ENCODE results near the gene NCK2.

The NCK2 gene

DNA sequence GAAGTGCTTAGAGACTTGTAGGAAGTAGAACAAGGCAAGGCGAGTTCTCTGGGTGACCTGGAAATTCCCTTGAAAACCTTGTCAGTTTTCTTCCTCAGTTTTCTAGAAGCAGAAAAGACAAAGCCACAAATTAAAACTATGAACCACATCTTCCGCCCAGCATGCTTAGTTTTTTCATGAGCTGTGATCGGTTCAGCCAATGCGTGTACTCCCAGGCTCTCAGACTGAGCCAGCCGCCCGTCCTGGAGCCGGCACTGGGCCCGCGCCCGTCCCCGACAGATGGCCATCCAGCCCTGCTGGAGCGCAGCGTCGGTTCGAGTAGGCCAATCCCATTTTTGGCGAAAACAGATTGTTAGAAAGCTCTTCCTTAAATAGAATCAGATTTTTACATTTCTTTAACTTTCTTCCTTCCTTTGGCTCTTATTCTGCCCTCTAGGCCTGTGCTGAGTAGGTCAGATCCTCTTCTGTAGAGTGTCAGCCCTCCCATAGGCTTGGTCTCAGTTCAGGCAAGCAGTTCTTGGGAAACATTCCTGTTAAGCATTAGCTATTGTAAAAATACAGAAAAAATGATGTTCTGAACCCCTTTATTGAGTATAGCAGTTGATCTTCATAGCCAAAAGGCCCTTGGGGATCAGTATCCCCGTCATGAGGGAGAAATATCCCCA lies 112.5 kb downstream of the NCK2 start:
- TF ChIP-seq, protein P1, sequence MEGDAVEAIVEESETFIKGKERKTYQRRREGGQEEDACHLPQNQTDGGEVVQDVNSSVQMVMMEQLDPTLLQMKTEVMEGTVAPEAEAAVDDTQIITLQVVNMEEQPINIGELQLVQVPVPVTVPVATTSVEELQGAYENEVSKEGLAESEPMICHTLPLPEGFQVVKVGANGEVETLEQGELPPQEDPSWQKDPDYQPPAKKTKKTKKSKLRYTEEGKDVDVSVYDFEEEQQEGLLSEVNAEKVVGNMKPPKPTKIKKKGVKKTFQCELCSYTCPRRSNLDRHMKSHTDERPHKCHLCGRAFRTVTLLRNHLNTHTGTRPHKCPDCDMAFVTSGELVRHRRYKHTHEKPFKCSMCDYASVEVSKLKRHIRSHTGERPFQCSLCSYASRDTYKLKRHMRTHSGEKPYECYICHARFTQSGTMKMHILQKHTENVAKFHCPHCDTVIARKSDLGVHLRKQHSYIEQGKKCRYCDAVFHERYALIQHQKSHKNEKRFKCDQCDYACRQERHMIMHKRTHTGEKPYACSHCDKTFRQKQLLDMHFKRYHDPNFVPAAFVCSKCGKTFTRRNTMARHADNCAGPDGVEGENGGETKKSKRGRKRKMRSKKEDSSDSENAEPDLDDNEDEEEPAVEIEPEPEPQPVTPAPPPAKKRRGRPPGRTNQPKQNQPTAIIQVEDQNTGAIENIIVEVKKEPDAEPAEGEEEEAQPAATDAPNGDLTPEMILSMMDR (IDR thresholded peaks at IDR 0.05; ENCODE audit: extremely low read depth, insufficient read depth, missing control alignments): no peak
- in situ Hi-C loops (cut with MboI; ENCODE audit: low pct_unique_long_range_greater_than_20kb, low sequenced_read_pairs, unreplicated experiment): no loop called here
- DNase-seq (ENCODE audit: low spot score): no peak

DNA sequence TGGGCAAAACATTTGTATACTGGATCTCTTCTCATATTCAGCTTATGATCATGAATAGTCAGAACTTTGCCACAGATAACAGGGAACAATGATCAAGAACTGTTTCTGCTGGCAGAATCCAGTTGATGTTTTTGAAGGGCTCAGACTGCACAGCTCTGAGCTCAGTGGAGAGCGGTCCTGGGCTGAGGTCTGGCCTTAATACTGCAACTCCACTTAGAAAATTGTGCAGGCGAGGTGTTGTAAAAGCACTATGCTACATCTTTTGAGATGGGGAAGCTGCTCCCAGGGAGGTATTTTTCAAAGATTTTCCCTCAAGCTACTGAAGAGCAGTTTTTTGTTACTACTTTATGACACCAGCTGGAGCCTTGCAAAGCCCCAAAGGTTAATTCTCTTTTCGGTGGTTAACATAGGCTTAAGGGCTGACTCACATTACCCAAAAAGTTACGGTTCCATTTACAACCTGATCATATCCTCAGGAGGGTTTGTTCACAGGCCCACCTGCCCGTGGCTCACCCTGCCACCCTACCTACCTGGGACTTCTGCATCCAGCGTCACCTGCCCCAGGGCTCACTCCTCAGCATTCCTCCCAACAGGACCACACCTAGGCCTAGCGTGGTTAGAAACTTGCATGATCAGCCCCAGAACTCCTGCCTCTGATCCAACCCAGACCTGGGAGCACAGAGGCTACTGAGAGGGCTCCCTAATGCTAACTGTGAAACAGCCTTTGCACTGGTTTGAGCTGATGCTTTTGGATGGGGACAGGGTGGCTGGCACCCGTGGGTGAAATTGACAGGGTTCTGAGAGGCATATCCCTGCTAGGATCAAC lies 114.4 kb downstream of the NCK2 start:
- in situ Hi-C loops (cut with MboI; ENCODE audit: low pct_unique_long_range_greater_than_20kb, low sequenced_read_pairs, unreplicated experiment): no loop called here
- TF ChIP-seq, protein P1 (IDR thresholded peaks at IDR 0.05; ENCODE audit: extremely low read depth, insufficient read depth, missing control alignments): no peak
- peak; percentile 62 for DNase-seq (ENCODE audit: low spot score)

DNA sequence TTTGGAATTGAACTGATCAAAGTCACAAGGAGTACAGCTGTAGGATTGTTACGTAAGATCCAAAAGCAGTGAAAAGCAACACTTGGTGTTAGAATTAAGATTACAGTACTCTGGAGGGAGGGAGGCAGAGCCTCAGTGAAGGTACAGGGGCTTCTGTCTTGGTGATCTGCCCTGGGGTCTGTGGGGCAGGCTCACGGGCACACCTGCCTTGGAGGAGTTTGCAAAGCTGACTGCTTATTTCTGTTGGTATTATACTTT lies 114.9 kb downstream of the NCK2 start:
- TF ChIP-seq, protein P1 (IDR thresholded peaks at IDR 0.05; ENCODE audit: extremely low read depth, insufficient read depth, missing control alignments): no peak
- in situ Hi-C loops (cut with MboI; ENCODE audit: low pct_unique_long_range_greater_than_20kb, low sequenced_read_pairs, unreplicated experiment): no loop called here
- no peak for DNase-seq (ENCODE audit: low spot score)

DNA sequence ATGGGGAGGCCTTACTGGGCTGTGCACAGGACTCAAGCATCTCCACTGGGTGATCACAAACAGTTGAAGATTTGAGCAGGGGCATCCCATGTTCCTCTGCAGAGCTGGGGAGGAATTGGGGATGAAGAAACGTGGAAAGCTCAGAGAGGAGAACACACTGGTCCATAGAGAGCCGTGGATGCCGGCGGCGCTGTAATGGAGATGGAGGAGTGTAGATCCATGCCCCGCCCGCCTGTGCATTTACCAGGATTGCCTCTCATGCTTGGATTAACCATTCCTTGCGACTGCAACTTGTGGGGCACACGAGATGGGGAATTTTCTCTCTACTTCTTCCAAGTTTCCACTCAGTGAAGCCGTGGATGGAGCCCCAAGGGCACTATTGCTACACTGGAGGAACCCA lies 115.9 kb downstream of the NCK2 start:
- TF ChIP-seq, protein P1 (IDR thresholded peaks at IDR 0.05; ENCODE audit: extremely low read depth, insufficient read depth, missing control alignments): no peak
- no peak for DNase-seq (ENCODE audit: low spot score)
- in situ Hi-C loops (cut with MboI; ENCODE audit: low pct_unique_long_range_greater_than_20kb, low sequenced_read_pairs, unreplicated experiment): no loop called here

DNA sequence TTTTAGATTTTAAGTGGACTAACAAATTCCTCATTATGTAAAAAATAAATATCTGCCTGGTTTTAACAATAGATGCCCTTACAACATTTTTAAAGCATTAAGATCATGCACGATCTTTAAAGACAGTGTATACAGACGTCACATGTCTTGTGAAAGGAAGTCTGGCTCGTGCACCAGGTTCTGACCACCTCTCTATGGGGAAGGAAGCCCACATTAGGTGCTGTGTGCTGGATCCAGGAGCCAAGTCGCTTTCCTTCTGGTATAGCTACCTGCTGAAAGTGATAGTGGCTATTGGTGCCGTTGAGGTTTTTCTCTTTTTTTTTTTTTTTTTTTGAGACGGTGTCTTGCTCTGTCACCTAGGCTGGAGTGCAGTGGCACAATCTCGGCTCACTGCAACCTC lies 116.5 kb downstream of the NCK2 start:
- TF ChIP-seq, protein P1 (IDR thresholded peaks at IDR 0.05; ENCODE audit: extremely low read depth, insufficient read depth, missing control alignments): no peak
- in situ Hi-C loops (cut with MboI; ENCODE audit: low pct_unique_long_range_greater_than_20kb, low sequenced_read_pairs, unreplicated experiment): no loop called here
- no peak for DNase-seq (ENCODE audit: low spot score)

DNA sequence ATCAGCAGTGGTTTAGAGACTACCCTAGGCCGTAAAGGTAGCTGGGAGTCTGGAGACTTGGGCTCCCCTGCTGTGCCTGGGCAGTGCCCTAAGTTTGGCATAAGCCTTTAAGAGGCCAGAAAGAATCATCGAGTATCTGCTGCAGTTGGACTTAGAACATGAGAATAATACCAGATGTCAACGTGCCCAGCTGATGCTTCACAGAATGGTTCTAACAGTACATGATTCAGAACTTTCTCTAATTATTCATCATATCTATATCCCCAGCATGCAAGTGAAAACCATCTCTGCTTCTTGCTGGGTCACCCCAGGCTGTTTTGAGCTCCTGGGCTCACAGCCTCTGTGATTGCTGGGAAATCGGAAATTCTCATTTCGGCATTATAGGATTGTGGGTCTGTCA lies 118.1 kb downstream of the NCK2 start:
- TF ChIP-seq, protein P1 (IDR thresholded peaks at IDR 0.05; ENCODE audit: extremely low read depth, insufficient read depth, missing control alignments): no peak
- no peak for DNase-seq (ENCODE audit: low spot score)
- in situ Hi-C loops (cut with MboI; ENCODE audit: low pct_unique_long_range_greater_than_20kb, low sequenced_read_pairs, unreplicated experiment): no loop called here
